Measurements from ENCODE around the gene LIAS. TPM values are rescaled to one million over a fixed set of nuclear protein-coding genes. Genes with fewer than 3 reads are reported as not detected.
"Not testable (repeated sequence)": the region's sequence is repeated elsewhere in the genome, so short reads cannot be mapped to it uniquely, and the experiment has no call there.

Gene LIAS
- total RNA-seq, 4 donors from 2014 or later: 1.8 to 16.5 (median 11.3) TPM

- DNase-seq: no peak
- intact Hi-C loops (cut with DNase I; ENCODE audit: low total_unique reads): no loop called here
- Histone ChIP-seq H3K4me1 (no peaks in the 10 kb centered on the region), H3K4me3 (no peak overlapping the region), H3K9me3 (no peaks in the 10 kb centered on the region), H3K27me3 (no peaks in the 10 kb centered on the region), H3K36me3 (no peaks in the 10 kb centered on the region), H3K27ac (no peak overlapping the region)
- TF ChIP-seq CTCF (IDR thresholded peaks at IDR 0.05) (no peak), POLR2A (IDR thresholded peaks at IDR 0.05) (no peak)
Measured at GRCh38 chr4:39504538-39504937, 45.7 kb downstream of the LIAS start.

GRCh38 chr4:39505581-39505980 is 46.7 kb downstream of the LIAS start:
- Histone ChIP-seq H3K4me1 (no peaks in the 10 kb centered on the region), H3K36me3 (no peaks in the 10 kb centered on the region), H3K4me3 (no peak overlapping the region), H3K27me3 (no peaks in the 10 kb centered on the region), H3K9me3 (no peaks in the 10 kb centered on the region), H3K27ac (no peak overlapping the region)
- DNase-seq: no peak
- TF ChIP-seq POLR2A (IDR thresholded peaks at IDR 0.05) (no peak), CTCF (IDR thresholded peaks at IDR 0.05) (no peak)
- intact Hi-C loops (cut with DNase I; ENCODE audit: low total_unique reads): no loop called here

- H3K4me3 ChIP-seq: no peak overlapping the region
- intact Hi-C loops (cut with DNase I; ENCODE audit: low total_unique reads): no loop called here
- H3K4me1 ChIP-seq: no peaks in the 10 kb centered on the region
- no peaks in the 10 kb centered on the region for H3K27me3 ChIP-seq
- H3K27ac ChIP-seq: no peak overlapping the region
- no peak for DNase-seq
- no peak for TF ChIP-seq CTCF (IDR thresholded peaks at IDR 0.05)
- TF ChIP-seq POLR2A (IDR thresholded peaks at IDR 0.05): no peak
- no peaks in the 10 kb centered on the region for H3K9me3 ChIP-seq
- no peaks in the 10 kb centered on the region for H3K36me3 ChIP-seq
Measured at GRCh38 chr4:39510348-39510929, 51.6 kb downstream of the LIAS start.

GRCh38 chr4:39514266-39514665 is 55.4 kb downstream of the LIAS start:
- H3K36me3 ChIP-seq; H3K4me3 ChIP-seq; H3K27me3 ChIP-seq; DNase-seq; H3K9me3 ChIP-seq; intact Hi-C loops (cut with DNase I; ENCODE audit: low total_unique reads); H3K27ac ChIP-seq; H3K4me1 ChIP-seq: not testable (repeated sequence)

- Histone ChIP-seq H3K36me3 (no peaks in the 10 kb centered on the region), H3K27ac (no peak overlapping the region)
Measured at GRCh38 chr4:39514888-39515401, 56.1 kb downstream of the LIAS start.

DNA sequence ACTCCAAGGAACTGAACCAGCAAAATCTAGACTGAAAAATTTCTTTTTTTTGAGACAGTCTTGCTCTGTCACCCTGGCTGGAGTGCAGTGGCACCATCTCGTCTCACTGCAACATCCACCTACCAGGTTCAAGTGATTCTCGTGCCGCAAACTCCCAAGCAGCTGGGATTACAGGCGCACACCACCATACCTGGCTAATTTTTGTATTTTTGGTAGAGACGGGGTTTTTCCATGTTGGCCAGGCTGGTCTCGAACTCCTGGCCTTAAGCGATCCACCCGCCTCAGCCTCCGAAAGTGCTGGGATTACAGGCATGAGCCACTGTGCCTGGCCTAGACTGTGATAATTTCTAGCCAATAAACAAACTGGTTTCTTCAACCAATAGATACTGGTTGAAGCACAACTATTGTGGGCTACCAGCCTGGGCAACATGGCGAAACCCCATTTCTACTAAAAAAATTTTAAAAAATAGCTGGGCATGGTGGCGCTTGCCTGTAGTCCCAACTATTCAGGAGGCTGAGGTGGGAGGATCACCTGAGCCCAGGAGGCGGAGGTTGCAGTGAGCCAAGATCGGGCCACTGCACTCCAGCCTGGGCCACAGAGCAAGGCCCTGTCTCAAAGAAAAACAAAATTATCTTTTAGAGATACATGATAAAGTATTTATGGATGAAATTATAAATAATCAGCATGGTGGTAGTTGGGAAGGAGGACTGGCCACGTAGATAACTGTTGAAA is 57.0 kb downstream of the LIAS start:
- H3K27ac ChIP-seq; H3K27me3 ChIP-seq; DNase-seq; H3K36me3 ChIP-seq; H3K4me1 ChIP-seq; intact Hi-C loops (cut with DNase I; ENCODE audit: low total_unique reads); H3K4me3 ChIP-seq; H3K9me3 ChIP-seq: not testable (repeated sequence)

More at GRCh38 chr4:39514888-39515401, 56.1 kb downstream of the LIAS start:
- Histone ChIP-seq H3K9me3 (no peaks in the 10 kb centered on the region), H3K4me3 (no peak overlapping the region), H3K27me3 (no peaks in the 10 kb centered on the region), H3K4me1 (no peaks in the 10 kb centered on the region)
- intact Hi-C loops (cut with DNase I; ENCODE audit: low total_unique reads): no loop called here
- TF ChIP-seq POLR2A (IDR thresholded peaks at IDR 0.05) (no peak), CTCF (IDR thresholded peaks at IDR 0.05) (no peak)
- no peak for DNase-seq
